SK-N-SH (cell line): Measurements from ENCODE around the gene CHAF1A.

ENCODE experiments used
- CTCF ChIP-seq: fragments of 200-600 bp; sonication (generic); IDR thresholded peaks from 2 replicates; pipeline ENCODE4 v1.6.1; 2017; ENCODE audit warnings: antibody characterized with exemption, mild to moderate bottlenecking, moderate library complexity
- EZH2phosphoT487 ChIP-seq: fragments of 200-600 bp; sonication (generic); IDR thresholded peaks from 2 replicates; pipeline ENCODE4 v1.6.1; 2017; ENCODE audit warnings: low read depth, mixed run types, mild to moderate bottlenecking, antibody characterized with exemption, moderate library complexity, borderline replicate concordance
- MAX ChIP-seq: IDR thresholded peaks from 2 replicates; pipeline ENCODE4 v1.4.0; 2012; ENCODE audit warnings: low read depth
- MXI1 ChIP-seq: IDR thresholded peaks from 2 replicates; pipeline ENCODE4 v1.6.1; 2012; ENCODE audit warnings: mild to moderate bottlenecking, low read depth, low read length, improper control_type of control experiment
- POLR2AphosphoS5 ChIP-seq: IDR thresholded peaks from 2 replicates; pipeline ENCODE4 v1.6.1; 2012; ENCODE audit warnings: low read depth, low read length
- RCOR1 ChIP-seq: fragments of 150-350 bp; IDR thresholded peaks from 2 replicates; pipeline ENCODE4 v1.6.1; 2017; ENCODE audit warnings: antibody characterized with exemption, low read length
- RXRA ChIP-seq: IDR thresholded peaks from 2 replicates; pipeline ENCODE4 v1.4.0; 2012; ENCODE audit warnings: low read depth, mild to moderate bottlenecking, borderline replicate concordance
- SMC3 ChIP-seq: IDR thresholded peaks from 2 replicates; pipeline ENCODE4 v1.6.1; 2012; ENCODE audit warnings: low read depth, low read length, improper control_type of control experiment
- YY1 ChIP-seq: IDR thresholded peaks from 2 replicates; pipeline ENCODE4 v1.4.0; 2012; ENCODE audit warnings: low read depth, mild to moderate bottlenecking
- TF ChIP-seq, protein P1 (sequence below): fragments of 150-350 bp; IDR thresholded peaks from 2 replicates; pipeline ENCODE4 v1.6.1; 2017; ENCODE audit warnings: antibody characterized with exemption, low read length, low read depth, borderline replicate concordance

DNA sequence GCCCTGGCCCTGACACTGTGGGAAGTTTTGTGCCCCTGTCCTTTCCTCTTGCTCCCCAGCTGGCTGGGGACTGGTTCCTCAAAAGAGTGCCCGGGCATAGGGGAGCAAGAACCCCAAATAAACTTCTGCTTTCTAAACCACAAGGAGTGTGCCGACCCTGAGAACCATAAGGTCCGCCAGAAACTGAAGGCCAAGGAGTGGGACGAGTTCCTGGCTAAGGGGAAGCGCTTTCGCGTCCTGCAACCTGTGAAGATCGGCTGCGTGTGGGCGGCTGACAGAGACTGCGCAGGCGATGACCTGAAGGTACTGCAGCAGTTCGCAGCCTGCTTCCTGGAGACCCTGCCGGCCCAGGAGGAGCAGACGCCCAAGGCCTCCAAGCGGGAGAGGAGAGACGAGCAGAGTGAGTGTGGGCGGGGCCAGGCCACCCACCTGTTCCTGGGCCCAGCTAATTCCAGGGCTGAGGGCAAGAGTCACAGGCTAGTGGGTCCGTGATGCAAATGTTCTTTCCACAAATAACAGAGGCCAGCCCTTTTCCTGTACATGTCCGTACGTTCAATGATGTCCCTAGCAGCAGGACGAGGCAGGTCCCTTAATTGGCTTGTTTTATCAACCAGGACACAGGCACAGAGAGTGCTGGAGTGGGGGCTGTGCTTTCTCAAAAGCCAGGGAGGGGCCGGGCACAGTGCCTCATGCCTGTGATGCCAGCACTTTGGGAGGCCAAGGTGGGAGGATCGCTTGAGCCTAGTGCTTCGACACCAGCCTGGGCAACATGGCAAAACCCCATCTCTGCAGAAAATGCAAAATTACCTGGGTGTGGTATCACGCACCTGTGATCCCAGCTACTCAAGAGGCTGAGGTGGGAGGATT is 29.6 kb downstream of the CHAF1A start:
- no peak for TF ChIP-seq CTCF
- no peak for TF ChIP-seq RXRA
- no peak for TF ChIP-seq POLR2AphosphoS5
- no peak for TF ChIP-seq MXI1
- no peak for TF ChIP-seq EZH2phosphoT487
- TF ChIP-seq, protein P1, sequence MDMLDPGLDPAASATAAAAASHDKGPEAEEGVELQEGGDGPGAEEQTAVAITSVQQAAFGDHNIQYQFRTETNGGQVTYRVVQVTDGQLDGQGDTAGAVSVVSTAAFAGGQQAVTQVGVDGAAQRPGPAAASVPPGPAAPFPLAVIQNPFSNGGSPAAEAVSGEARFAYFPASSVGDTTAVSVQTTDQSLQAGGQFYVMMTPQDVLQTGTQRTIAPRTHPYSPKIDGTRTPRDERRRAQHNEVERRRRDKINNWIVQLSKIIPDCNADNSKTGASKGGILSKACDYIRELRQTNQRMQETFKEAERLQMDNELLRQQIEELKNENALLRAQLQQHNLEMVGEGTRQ = no peak
- no peak for TF ChIP-seq YY1
- TF ChIP-seq MAX = no peak
- TF ChIP-seq SMC3 = no peak
- no peak for TF ChIP-seq RCOR1
